ENCODE measurements around the gene SHC4.

SHC4 gene

DNA sequence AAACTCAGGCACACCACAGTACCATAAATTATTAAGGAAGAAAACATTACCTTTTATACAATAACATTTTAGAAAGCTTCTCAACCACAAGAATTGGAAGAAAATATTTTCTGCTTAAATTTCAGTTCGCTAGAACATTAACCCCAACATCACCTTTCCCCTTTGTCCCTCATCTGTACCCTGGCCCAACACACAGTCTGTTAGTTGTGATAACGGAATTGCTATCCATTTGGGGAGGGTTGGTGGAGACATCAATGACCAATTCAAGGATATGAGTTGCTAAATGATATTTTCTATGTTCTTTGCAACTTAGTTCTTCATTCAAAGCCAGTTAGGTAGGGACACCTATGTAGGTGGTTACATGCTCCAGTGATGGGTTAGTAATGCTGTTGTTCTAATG, 80.0 kb downstream of the SHC4 start:
- no peak overlapping the region for H3K4me3 ChIP-seq (ENCODE audit: control insufficient read depth, low read depth, low read length)
- TF ChIP-seq, protein P1, sequence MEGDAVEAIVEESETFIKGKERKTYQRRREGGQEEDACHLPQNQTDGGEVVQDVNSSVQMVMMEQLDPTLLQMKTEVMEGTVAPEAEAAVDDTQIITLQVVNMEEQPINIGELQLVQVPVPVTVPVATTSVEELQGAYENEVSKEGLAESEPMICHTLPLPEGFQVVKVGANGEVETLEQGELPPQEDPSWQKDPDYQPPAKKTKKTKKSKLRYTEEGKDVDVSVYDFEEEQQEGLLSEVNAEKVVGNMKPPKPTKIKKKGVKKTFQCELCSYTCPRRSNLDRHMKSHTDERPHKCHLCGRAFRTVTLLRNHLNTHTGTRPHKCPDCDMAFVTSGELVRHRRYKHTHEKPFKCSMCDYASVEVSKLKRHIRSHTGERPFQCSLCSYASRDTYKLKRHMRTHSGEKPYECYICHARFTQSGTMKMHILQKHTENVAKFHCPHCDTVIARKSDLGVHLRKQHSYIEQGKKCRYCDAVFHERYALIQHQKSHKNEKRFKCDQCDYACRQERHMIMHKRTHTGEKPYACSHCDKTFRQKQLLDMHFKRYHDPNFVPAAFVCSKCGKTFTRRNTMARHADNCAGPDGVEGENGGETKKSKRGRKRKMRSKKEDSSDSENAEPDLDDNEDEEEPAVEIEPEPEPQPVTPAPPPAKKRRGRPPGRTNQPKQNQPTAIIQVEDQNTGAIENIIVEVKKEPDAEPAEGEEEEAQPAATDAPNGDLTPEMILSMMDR (conservative IDR thresholded peaks at IDR 0.05; ENCODE audit: control insufficient read depth, insufficient read depth, low read depth, low read length), result no peak
- DNase-seq (ENCODE audit: low read depth), result no peak

GRCh38 chr15:48880070-48880634, 83.6 kb downstream of the SHC4 start:
- TF ChIP-seq, protein P1 (conservative IDR thresholded peaks at IDR 0.05; ENCODE audit: control insufficient read depth, insufficient read depth, low read depth, low read length), result no peak
- no peak for DNase-seq (ENCODE audit: low read depth)
- no peak overlapping the region for H3K4me3 ChIP-seq (ENCODE audit: control insufficient read depth, low read depth, low read length)

DNA sequence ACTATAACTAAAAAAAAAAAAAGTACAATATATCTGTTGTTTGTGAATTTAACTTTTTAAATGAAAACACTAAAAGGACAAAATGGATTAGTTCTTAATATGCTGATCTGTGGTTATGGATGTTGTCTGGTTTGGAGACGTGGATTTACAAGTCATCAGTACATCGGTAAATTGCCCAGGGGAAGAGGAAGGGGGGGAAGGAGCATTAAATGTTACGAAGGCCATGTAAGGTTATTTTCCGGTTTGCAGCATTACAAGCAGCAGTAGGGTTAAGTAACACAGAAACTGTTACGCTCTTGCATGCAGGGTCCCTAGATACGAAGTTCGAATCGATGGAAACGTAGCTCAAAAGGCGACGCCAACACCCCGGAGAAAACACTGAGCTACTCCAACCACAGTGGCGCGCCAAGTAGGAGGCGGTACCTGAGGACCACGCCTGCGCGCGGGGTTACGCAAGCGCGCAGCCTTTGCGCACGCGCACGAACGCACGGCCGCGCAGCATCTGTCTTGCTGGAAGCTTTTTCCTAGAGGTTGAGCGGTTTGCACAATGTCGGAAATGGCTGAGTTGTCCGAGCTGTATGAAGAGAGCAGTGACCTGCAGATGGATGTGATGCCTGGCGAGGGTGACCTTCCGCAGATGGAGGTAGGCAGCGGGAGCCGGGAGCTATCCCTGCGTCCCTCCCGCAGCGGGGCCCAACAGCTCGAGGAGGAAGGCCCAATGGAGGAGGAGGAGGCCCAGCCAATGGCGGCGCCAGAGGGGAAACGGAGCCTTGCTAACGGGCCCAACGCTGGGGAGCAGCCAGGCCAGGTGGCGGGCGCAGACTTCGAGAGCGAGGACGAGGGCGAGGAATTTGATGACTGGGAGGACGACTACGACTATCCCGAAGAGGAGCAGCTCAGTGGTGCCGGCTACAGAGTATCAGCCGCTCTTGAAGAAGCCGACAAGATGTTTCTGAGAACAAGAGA, 85.8 kb downstream of the SHC4 start, which contains the start of gene EID1:
Gene EID1 (plus strand): TSS at position 505 of the 966 bp plus-strand sequence. CDS start 43 bp downstream, at position 548.
- H3K4me3 ChIP-seq (ENCODE audit: control insufficient read depth, low read depth, low read length), result peak within 1 kb of the TSS; percentile 93
- DNase-seq (ENCODE audit: low read depth), result peak; percentile 95
- TF ChIP-seq, protein P1 (conservative IDR thresholded peaks at IDR 0.05; ENCODE audit: control insufficient read depth, insufficient read depth, low read depth, low read length), result no peak

- TF ChIP-seq, protein P1 (conservative IDR thresholded peaks at IDR 0.05; ENCODE audit: control insufficient read depth, insufficient read depth, low read depth, low read length), result no peak
Measured at GRCh38 chr15:48876057-48876456, 87.7 kb downstream of the SHC4 start.

GRCh38 chr15:48875241-48875960, 88.3 kb downstream of the SHC4 start:
- H3K4me3 ChIP-seq (ENCODE audit: control insufficient read depth, low read depth, low read length), result no peak overlapping the region
- TF ChIP-seq, protein P1 (conservative IDR thresholded peaks at IDR 0.05; ENCODE audit: control insufficient read depth, insufficient read depth, low read depth, low read length), result no peak
- no peak for DNase-seq (ENCODE audit: low read depth)

More at GRCh38 chr15:48876057-48876456, 87.7 kb downstream of the SHC4 start:
- no peak overlapping the region for H3K4me3 ChIP-seq (ENCODE audit: control insufficient read depth, low read depth, low read length)
- no peak for DNase-seq (ENCODE audit: low read depth)

DNA sequence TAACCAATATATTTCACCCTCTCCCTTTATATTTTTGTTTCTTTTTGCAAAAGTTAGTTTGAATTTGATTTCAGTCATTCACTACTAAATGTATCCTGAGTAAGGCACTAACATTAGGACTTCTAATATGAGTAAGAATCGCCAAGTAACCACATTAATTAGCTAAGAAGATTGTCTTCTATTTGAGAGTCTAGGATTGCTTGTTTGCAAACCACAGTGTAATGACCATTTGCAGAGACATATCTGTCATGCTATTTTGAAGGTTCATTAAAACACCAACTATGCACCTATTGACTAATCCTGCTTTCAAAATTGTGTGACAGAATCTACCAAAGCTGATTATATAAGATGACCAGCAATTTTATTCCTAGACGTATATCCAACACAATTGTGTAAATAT, 91.1 kb downstream of the SHC4 start:
- no peak overlapping the region for H3K4me3 ChIP-seq (ENCODE audit: control insufficient read depth, low read depth, low read length)
- TF ChIP-seq, protein P1 (conservative IDR thresholded peaks at IDR 0.05; ENCODE audit: control insufficient read depth, insufficient read depth, low read depth, low read length), result no peak
- no peak for DNase-seq (ENCODE audit: low read depth)
